Neural cell (in vitro differentiated cells): ENCODE results near the gene TEX22. TPM values are rescaled to one million over a fixed set of nuclear protein-coding genes. Genes with fewer than 3 reads are reported as not detected.

Experiments
- H2AFZ ChIP-seq: fragments of 200-600, 300-800 bp; sonication (generic), shearing (Covaris generic); 2 replicates; pipeline ENCODE4 v1.6.0; 2014; ENCODE audit warnings: low read depth, mild to moderate bottlenecking, antibody characterized with exemption, low read length, moderate library complexity
- H3F3A ChIP-seq: fragments of 200-600 bp; shearing (Covaris generic); 2 replicates; pipeline ENCODE4 v1.6.1; 2016; ENCODE audit warnings: mild to moderate bottlenecking, moderate library complexity, mixed read lengths, antibody characterized with exemption, low read length; ENCODE audit not compliant: insufficient read depth, poor library complexity, severe bottlenecking
- H3K27ac ChIP-seq: fragments of 200-600, 300-800 bp; sonication (generic), shearing (Covaris generic); 2 replicates; pipeline ENCODE4 v1.5.1; 2014; ENCODE audit warnings: mild to moderate bottlenecking, low read length, moderate library complexity
- H3K27me3 ChIP-seq: fragments of 300-800, 200-600 bp; sonication (generic), shearing (Covaris generic); 2 replicates; pipeline ENCODE4 v1.6.0; 2014; ENCODE audit warnings: mild to moderate bottlenecking, low read depth, low read length, moderate library complexity; ENCODE audit not compliant: insufficient read depth
- H3K36me3 ChIP-seq: fragments of 300-800, 200-600 bp; sonication (generic), shearing (Covaris generic); 2 replicates; pipeline ENCODE4 v1.5.1; 2014; ENCODE audit warnings: mild to moderate bottlenecking, antibody characterized with exemption, low read length, moderate library complexity; ENCODE audit not compliant: insufficient read depth
- H3K4me2 ChIP-seq: fragments of 300-800, 200-600 bp; sonication (generic), shearing (Covaris generic); 2 replicates; pipeline ENCODE4 v1.6.0; 2014; ENCODE audit warnings: mild to moderate bottlenecking, low read length
- H3K4me3 ChIP-seq: fragments of 300-800, 200-600 bp; sonication (generic), shearing (Covaris generic); 2 replicates; pipeline ENCODE4 v1.5.1; 2014; ENCODE audit warnings: mild to moderate bottlenecking, low read length, moderate library complexity
- H3K79me2 ChIP-seq: fragments of 200-600 bp; shearing (Covaris generic); replicated peaks from 2 replicates; pipeline ENCODE4 v1.6.0; 2014; ENCODE audit warnings: mild to moderate bottlenecking, low read length, moderate library complexity; ENCODE audit not compliant: insufficient read depth
- H3K9ac ChIP-seq: fragments of 300-800, 200-600 bp; sonication (generic), shearing (Covaris generic); 2 replicates; pipeline ENCODE4 v1.6.1; 2016; ENCODE audit warnings: mild to moderate bottlenecking, low read length, mixed read lengths
- H3K9me2 ChIP-seq: fragments of 200-600 bp; shearing (Covaris generic); 2 replicates; pipeline ENCODE4 v1.6.1; 2016; ENCODE audit warnings: mild to moderate bottlenecking, low read length, mixed read lengths; ENCODE audit not compliant: insufficient read depth
- H3K9me3 ChIP-seq: fragments of 200-600, 300-800 bp; sonication (generic), shearing (Covaris generic); 2 replicates; pipeline ENCODE4 v1.6.1; 2016; ENCODE audit warnings: mild to moderate bottlenecking, mixed run types, low read length, moderate library complexity, mixed read lengths
- H4K20me1 ChIP-seq: fragments of 200-600 bp; shearing (Covaris generic); 2 replicates; pipeline ENCODE4 v1.6.1; 2016; ENCODE audit warnings: mild to moderate bottlenecking, mixed run types; ENCODE audit not compliant: insufficient read depth
- EP300 ChIP-seq: fragments of 450-650 bp; conservative IDR thresholded peaks from 2 replicates; pipeline ENCODE4 v1.6.1; 2014; ENCODE audit warnings: antibody characterized with exemption, mild to moderate bottlenecking, moderate library complexity; ENCODE audit not compliant: poor library complexity, severe bottlenecking
- EZH2 ChIP-seq: fragments of 200-600, 300-800 bp; shearing (Covaris generic), sonication (generic); IDR thresholded peaks from 2 replicates; pipeline ENCODE4 v1.6.1; 2014; ENCODE audit warnings: antibody characterized with exemption, low read length, borderline replicate concordance, mild to moderate bottlenecking; ENCODE audit not compliant: insufficient read depth, poor library complexity, severe bottlenecking
- MXI1 ChIP-seq: fragments of 450-650 bp; conservative IDR thresholded peaks from 2 replicates; pipeline ENCODE4 v1.6.1; 2014; ENCODE audit warnings: antibody characterized with exemption, mild to moderate bottlenecking; ENCODE audit not compliant: poor library complexity, severe bottlenecking
- POLR2AphosphoS5 ChIP-seq: IDR thresholded peaks from 2 replicates; pipeline ENCODE4 v1.6.1; 2012
- RAD21 ChIP-seq: fragments of 450-650 bp; conservative IDR thresholded peaks from 2 replicates; pipeline ENCODE4 v1.6.1; 2014; ENCODE audit warnings: antibody characterized with exemption, mild to moderate bottlenecking, moderate library complexity
- SMC3 ChIP-seq: fragments of 450-650 bp; conservative IDR thresholded peaks from 2 replicates; pipeline ENCODE4 v1.6.1; 2014; ENCODE audit warnings: antibody characterized with exemption, mild to moderate bottlenecking, moderate library complexity; ENCODE audit not compliant: poor library complexity
- TAF1 ChIP-seq: IDR thresholded peaks from 2 replicates; pipeline ENCODE4 v1.6.1; 2012; ENCODE audit warnings: low read depth
- polyA plus RNA-seq: library from polyadenylated mRNA; depleted of rRNA; stranded (reverse); fragments of >200 nt; gene quantifications from 2 replicates; pipeline ENCODE4 v1.2.3, GENCODE V29; 2014
- TF ChIP-seq, protein P1 (sequence below): IDR thresholded peaks from 2 replicates; pipeline ENCODE4 v1.6.1; 2012; ENCODE audit warnings: borderline replicate concordance
- TF ChIP-seq, protein P2 (sequence below): fragments of 450-650 bp; IDR thresholded peaks from 2 replicates; pipeline ENCODE4 v1.5.1; 2014; ENCODE audit warnings: antibody characterized with exemption, mild to moderate bottlenecking, moderate library complexity; ENCODE audit not compliant: poor library complexity, severe bottlenecking

Gene TEX22
- polyA plus RNA-seq, 1 donor from 2014 or later, result 0.22 TPM

DNA sequence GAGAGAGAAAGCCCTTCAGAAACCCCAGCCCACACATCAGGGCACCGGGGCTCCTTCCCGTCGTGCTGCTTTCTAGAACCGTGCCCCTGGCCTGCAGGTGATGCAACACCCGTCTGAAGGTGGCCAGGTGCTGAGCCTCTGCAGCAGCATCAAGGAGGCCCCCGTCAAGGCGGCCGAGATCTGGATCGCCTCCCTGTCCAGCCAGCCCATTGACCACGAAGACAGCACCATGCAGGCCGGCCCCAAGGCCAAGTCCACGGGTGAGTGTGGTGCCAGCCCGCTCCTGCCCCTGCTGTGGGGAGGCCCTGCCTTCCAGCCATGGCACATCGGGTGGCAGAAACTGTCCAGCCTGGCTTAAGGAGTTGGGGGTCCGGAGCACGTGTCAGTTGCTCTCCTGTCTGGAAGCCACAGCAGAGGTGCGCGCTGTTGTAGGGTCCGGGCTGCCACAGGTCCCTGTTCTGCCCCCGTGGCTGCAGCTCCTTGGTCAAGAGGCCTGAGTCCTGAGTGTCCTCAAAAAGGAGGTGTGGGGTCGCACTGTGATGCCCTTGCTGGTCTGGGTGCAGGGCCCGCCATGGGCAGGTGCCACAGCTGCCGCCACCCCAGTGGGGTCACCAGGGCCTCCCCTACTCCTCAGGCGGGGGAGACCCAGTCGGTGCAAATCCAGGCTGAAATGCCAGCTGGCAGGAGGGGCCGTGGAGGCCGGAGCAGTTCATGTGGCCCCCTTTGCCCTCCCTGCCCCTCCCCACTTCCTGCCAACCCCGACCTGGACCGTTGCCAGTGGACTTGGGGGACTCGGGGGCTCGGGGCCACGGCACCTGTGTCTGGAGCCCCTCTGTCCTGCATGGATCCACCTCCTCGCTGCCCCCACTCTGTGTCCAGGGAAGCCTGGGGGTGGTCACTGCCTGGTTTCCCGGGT is 31.0 kb upstream of the TEX22 start:
- no peaks in the 10 kb centered on the region for H3K9me2 ChIP-seq
- no peak overlapping the region for H3K4me3 ChIP-seq
- H3K27ac ChIP-seq, result no peak overlapping the region
- no peaks in the 10 kb centered on the region for H3K36me3 ChIP-seq
- no peaks in the 10 kb centered on the region for H3F3A ChIP-seq
- H3K4me2 ChIP-seq, result no peak overlapping the region
- TF ChIP-seq MXI1, result no peak
- no peak for TF ChIP-seq TAF1
- TF ChIP-seq POLR2AphosphoS5, result no peak
- TF ChIP-seq SMC3, result no peak
- no peak for TF ChIP-seq RAD21
- TF ChIP-seq, protein P1, sequence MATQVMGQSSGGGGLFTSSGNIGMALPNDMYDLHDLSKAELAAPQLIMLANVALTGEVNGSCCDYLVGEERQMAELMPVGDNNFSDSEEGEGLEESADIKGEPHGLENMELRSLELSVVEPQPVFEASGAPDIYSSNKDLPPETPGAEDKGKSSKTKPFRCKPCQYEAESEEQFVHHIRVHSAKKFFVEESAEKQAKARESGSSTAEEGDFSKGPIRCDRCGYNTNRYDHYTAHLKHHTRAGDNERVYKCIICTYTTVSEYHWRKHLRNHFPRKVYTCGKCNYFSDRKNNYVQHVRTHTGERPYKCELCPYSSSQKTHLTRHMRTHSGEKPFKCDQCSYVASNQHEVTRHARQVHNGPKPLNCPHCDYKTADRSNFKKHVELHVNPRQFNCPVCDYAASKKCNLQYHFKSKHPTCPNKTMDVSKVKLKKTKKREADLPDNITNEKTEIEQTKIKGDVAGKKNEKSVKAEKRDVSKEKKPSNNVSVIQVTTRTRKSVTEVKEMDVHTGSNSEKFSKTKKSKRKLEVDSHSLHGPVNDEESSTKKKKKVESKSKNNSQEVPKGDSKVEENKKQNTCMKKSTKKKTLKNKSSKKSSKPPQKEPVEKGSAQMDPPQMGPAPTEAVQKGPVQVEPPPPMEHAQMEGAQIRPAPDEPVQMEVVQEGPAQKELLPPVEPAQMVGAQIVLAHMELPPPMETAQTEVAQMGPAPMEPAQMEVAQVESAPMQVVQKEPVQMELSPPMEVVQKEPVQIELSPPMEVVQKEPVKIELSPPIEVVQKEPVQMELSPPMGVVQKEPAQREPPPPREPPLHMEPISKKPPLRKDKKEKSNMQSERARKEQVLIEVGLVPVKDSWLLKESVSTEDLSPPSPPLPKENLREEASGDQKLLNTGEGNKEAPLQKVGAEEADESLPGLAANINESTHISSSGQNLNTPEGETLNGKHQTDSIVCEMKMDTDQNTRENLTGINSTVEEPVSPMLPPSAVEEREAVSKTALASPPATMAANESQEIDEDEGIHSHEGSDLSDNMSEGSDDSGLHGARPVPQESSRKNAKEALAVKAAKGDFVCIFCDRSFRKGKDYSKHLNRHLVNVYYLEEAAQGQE, result no peak
- no peak for TF ChIP-seq EP300
- TF ChIP-seq EZH2, result no peak
- TF ChIP-seq, protein P2, sequence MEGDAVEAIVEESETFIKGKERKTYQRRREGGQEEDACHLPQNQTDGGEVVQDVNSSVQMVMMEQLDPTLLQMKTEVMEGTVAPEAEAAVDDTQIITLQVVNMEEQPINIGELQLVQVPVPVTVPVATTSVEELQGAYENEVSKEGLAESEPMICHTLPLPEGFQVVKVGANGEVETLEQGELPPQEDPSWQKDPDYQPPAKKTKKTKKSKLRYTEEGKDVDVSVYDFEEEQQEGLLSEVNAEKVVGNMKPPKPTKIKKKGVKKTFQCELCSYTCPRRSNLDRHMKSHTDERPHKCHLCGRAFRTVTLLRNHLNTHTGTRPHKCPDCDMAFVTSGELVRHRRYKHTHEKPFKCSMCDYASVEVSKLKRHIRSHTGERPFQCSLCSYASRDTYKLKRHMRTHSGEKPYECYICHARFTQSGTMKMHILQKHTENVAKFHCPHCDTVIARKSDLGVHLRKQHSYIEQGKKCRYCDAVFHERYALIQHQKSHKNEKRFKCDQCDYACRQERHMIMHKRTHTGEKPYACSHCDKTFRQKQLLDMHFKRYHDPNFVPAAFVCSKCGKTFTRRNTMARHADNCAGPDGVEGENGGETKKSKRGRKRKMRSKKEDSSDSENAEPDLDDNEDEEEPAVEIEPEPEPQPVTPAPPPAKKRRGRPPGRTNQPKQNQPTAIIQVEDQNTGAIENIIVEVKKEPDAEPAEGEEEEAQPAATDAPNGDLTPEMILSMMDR, result no peak
- no peaks in the 10 kb centered on the region for H4K20me1 ChIP-seq
- H3K9ac ChIP-seq, result no peak overlapping the region
- no peaks in the 10 kb centered on the region for H3K79me2 ChIP-seq
- no peak overlapping the region for H2AFZ ChIP-seq
- H3K27me3 ChIP-seq, result no peaks in the 10 kb centered on the region
- no peaks in the 10 kb centered on the region for H3K9me3 ChIP-seq

DNA sequence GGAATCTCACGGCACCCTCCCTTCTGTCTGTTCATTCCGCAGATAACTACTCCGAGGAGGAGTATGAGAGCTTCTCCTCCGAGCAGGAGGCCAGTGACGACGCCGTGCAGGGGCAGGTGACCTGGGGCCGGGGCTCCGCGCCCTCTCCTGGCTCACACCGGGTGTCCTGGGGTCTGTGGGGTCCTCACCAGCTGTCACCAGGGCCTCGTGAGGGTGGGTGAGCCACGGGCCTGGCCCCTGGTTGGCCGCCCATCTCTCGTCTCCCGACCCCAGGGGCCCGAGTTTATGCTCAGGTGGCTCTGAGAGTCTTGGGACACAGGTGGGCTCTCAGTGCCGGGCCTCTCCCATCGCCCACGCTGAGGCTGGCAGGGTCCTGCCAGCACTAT is 30.3 kb upstream of the TEX22 start:
- no peak overlapping the region for H3K4me2 ChIP-seq
- no peaks in the 10 kb centered on the region for H3F3A ChIP-seq
- H3K9ac ChIP-seq, result no peak overlapping the region
- no peak overlapping the region for H2AFZ ChIP-seq
- no peak overlapping the region for H3K27ac ChIP-seq
- H3K79me2 ChIP-seq, result no peaks in the 10 kb centered on the region
- no peaks in the 10 kb centered on the region for H3K9me2 ChIP-seq
- no peaks in the 10 kb centered on the region for H3K27me3 ChIP-seq
- no peaks in the 10 kb centered on the region for H3K36me3 ChIP-seq
- H4K20me1 ChIP-seq, result no peaks in the 10 kb centered on the region
- no peak overlapping the region for H3K4me3 ChIP-seq
- TF ChIP-seq MXI1, result no peak
- TF ChIP-seq RAD21, result no peak
- TF ChIP-seq TAF1, result no peak
- TF ChIP-seq EZH2, result no peak
- TF ChIP-seq, protein P1, result no peak
- TF ChIP-seq, protein P2, result no peak
- no peak for TF ChIP-seq SMC3
- TF ChIP-seq POLR2AphosphoS5, result no peak
- no peak for TF ChIP-seq EP300
- no peaks in the 10 kb centered on the region for H3K9me3 ChIP-seq
